DND-41 (cell line): ENCODE measurements around the gene AIPL1.

Source experiments
- EZH2 ChIP-seq: IDR thresholded peaks from 3 replicates; pipeline ENCODE4 v1.6.1; 2012; ENCODE audit warnings: borderline replicate concordance, low read depth, mild to moderate bottlenecking, moderate library complexity, low read length, inconsistent platforms; ENCODE audit not compliant: severe bottlenecking
- TF ChIP-seq, protein P1 (sequence below): IDR thresholded peaks from 2 replicates; pipeline ENCODE4 v1.5.1; 2012; ENCODE audit warnings: borderline replicate concordance, low read length, moderate library complexity, mild to moderate bottlenecking; ENCODE audit not compliant: poor library complexity, severe bottlenecking; ENCODE audit errors: extremely low read depth

DNA sequence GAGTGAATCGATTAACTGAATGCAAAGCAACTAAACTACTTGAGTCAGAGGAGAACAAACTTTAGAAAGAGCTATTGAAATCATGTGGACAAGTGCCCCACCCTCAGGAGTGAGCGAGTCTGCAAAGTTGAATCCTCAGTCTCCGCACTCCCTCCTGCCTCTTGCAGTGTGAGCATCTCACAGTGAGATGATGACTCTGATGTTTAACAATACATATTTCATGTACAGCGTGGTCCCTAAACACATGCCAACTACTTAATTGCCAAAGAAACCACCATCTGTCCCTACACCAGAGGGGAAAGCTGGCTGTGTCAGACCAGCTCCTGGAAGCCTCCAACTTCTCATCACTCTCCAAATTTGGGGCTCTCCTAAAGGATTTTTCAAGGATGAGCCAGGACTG lies 40.5 kb upstream of the AIPL1 start:
- TF ChIP-seq, protein P1, sequence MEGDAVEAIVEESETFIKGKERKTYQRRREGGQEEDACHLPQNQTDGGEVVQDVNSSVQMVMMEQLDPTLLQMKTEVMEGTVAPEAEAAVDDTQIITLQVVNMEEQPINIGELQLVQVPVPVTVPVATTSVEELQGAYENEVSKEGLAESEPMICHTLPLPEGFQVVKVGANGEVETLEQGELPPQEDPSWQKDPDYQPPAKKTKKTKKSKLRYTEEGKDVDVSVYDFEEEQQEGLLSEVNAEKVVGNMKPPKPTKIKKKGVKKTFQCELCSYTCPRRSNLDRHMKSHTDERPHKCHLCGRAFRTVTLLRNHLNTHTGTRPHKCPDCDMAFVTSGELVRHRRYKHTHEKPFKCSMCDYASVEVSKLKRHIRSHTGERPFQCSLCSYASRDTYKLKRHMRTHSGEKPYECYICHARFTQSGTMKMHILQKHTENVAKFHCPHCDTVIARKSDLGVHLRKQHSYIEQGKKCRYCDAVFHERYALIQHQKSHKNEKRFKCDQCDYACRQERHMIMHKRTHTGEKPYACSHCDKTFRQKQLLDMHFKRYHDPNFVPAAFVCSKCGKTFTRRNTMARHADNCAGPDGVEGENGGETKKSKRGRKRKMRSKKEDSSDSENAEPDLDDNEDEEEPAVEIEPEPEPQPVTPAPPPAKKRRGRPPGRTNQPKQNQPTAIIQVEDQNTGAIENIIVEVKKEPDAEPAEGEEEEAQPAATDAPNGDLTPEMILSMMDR, result no peak
- TF ChIP-seq EZH2, result no peak
